Aorta (tissue), 5 donors: ENCODE measurements around the gene LHX2. TPM values are rescaled to one million over a fixed set of nuclear protein-coding genes. Genes with fewer than 3 reads are reported as not detected.

Experiments
- ATAC-seq: fragments of 200-7000 bp; cut with Tn5 transposase; one replicate; pipeline ENCODE4 v1.9.1; 2022; ENCODE audit warnings: moderate library complexity; ENCODE audit not compliant: low FRiP score
- DNase-seq, 2 donors: peaks; one replicate each; pipeline ENCODE4 v3.0.0-alpha.2; 2020
- H3K27ac ChIP-seq, 2 donors: one replicate each; pipeline ENCODE4 v1.5.1; 2013; ENCODE audit warnings: low read length in 2 of 2, mild to moderate bottlenecking in 2 of 2, moderate library complexity in 2 of 2, control low read depth in 1 of 2, inconsistent platforms in 1 of 2, low read depth in 1 of 2
- H3K27me3 ChIP-seq, 2 donors: one replicate each; pipeline ENCODE4 v1.6.1; 2013; ENCODE audit warnings: control low read depth in 1 of 2, low read length in 1 of 2, mild to moderate bottlenecking in 1 of 2, moderate library complexity in 1 of 2; ENCODE audit not compliant: insufficient read depth in 2 of 2, control insufficient read depth in 1 of 2
- H3K36me3 ChIP-seq, 2 donors: one replicate each; pipeline ENCODE4 v1.6.1; 2013; ENCODE audit warnings: control low read depth in 1 of 2, low read length in 1 of 2, mild to moderate bottlenecking in 1 of 2; ENCODE audit not compliant: insufficient read depth in 2 of 2, control insufficient read depth in 1 of 2
- H3K4me1 ChIP-seq, 2 donors: one replicate each; pipeline ENCODE4 v1.6.1; 2013; ENCODE audit warnings: low read length in 2 of 2, control low read depth in 1 of 2, mild to moderate bottlenecking in 1 of 2, moderate library complexity in 1 of 2; ENCODE audit not compliant: insufficient read depth in 2 of 2, control insufficient read depth in 1 of 2
- H3K4me3 ChIP-seq, 2 donors: one replicate each; pipeline ENCODE4 v1.5.1; 2013; ENCODE audit warnings: low read length in 2 of 2, control low read depth in 1 of 2, mild to moderate bottlenecking in 1 of 2
- H3K9me3 ChIP-seq: one replicate; pipeline ENCODE4 v1.6.1; 2013; ENCODE audit warnings: mild to moderate bottlenecking, low read length; ENCODE audit not compliant: control insufficient read depth
- WGBS, 2 donors: extraction: QIAGEN DNeasy Blood & Tissue Kit; methylation state at CpG; one replicate each; pipeline ENCODE4 v1.1.7; 2013; 5-methylcytosine and 5-hydroxymethylcytosine counted together
- intact Hi-C, 2 donors: fragments of 100-400 bp; cut with DNase I; formaldehyde crosslinking; loops; one replicate each; pipeline versions ENCODE4 v1.14.2 to v1.15.0; 2022
- polyA plus RNA-seq, 2 donors: library from polyadenylated mRNA; stranded (reverse); fragments of 200-250 nt; gene quantifications; one replicate each; pipeline ENCODE4 v1.2.3, GENCODE V29; 2013
- total RNA-seq, 2 donors: library from RNA; stranded (reverse); fragmentation: NEBNext Ultra II Directional; extraction: Animal tissue kit (Norgen Biotek cat#: 25700); gene quantifications; one replicate each; pipeline ENCODE4 v1.2.1, GENCODE V29; 2021
- donor health status: healthy with polysubstance abuse.
- donor health status: Bipolar disorder and iron deficiency.
- donor health status: DM: no; HTN: no; CAD: no.
- donor health status: DM: no; HTN: no; CAD: no.
- donor health status: DM: yes; HTN: yes; CAD: no.

Gene LHX2
- total and polyA plus RNA-seq, 4 donors: 0.26 to 0.38 TPM; not detected in 2

GRCh38 chr9:124021385-124021769 is 9.8 kb downstream of the LHX2 start:
- intact Hi-C loops: no loop called here
- no peaks in the 10 kb centered on the region for H3K9me3 ChIP-seq
- no peak for ATAC-seq
- H3K27me3 ChIP-seq: no peaks in the 10 kb centered on the region
- no peaks in the 10 kb centered on the region for H3K4me1 ChIP-seq
- H3K27ac ChIP-seq: no peak overlapping the region
- H3K4me3 ChIP-seq: no peak overlapping the region
- no peaks in the 10 kb centered on the region for H3K36me3 ChIP-seq
- DNase-seq: no peak
- WGBS, 2 donors: 29 to 32% methylated on average over 5 of the region's 5 CpGs

- no peak overlapping the region for H3K4me3 ChIP-seq
- intact Hi-C loops: no loop called here
- no peaks in the 10 kb centered on the region for H3K27me3 ChIP-seq
- H3K9me3 ChIP-seq: no peaks in the 10 kb centered on the region
- no peak overlapping the region for H3K27ac ChIP-seq
- H3K36me3 ChIP-seq: no peaks in the 10 kb centered on the region
- DNase-seq (no peak), ATAC-seq (no peak)
- 4 to 7% methylated on average over 28 to 38 of the region's 38 CpGs for WGBS, 2 donors
- no peaks in the 10 kb centered on the region for H3K4me1 ChIP-seq
Measured at GRCh38 chr9:124022201-124023121, 10.9 kb downstream of the LHX2 start.

GRCh38 chr9:124024107-124024506 is 12.5 kb downstream of the LHX2 start:
- Histone ChIP-seq H3K4me1 (no peaks in the 10 kb centered on the region), H3K27ac (no peak overlapping the region), H3K4me3 (no peak overlapping the region), H3K27me3 (no peaks in the 10 kb centered on the region), H3K9me3 (no peaks in the 10 kb centered on the region), H3K36me3 (no peaks in the 10 kb centered on the region)
- 61 to 81% methylated on average over 2 of the region's 2 CpGs for WGBS, 2 donors
- ATAC-seq (no peak), DNase-seq (no peak)
- intact Hi-C loops: no loop called here

GRCh38 chr9:124029617-124030016 is 18.0 kb downstream of the LHX2 start:
- ATAC-seq (no peak), DNase-seq (no peak)
- Histone ChIP-seq H3K9me3 (no peaks in the 10 kb centered on the region), H3K27me3 (peaks cover 0 to 1% of the 10 kb centered on the region in 2 donors), H3K27ac (no peak overlapping the region), H3K4me3 (no peak overlapping the region), H3K4me1 (no peaks in the 10 kb centered on the region), H3K36me3 (no peaks in the 10 kb centered on the region)
- WGBS, 2 donors: 86 to 89% methylated on average over 12 of the region's 12 CpGs
- intact Hi-C loops: no loop called here

GRCh38 chr9:124030969-124031451 is 19.4 kb downstream of the LHX2 start:
- Histone ChIP-seq H3K4me3 (no peak overlapping the region), H3K9me3 (no peaks in the 10 kb centered on the region), H3K4me1 (no peaks in the 10 kb centered on the region), H3K36me3 (no peaks in the 10 kb centered on the region), H3K27me3 (peaks cover 0 to 1% of the 10 kb centered on the region in 2 donors), H3K27ac (no peak overlapping the region)
- ATAC-seq (no peak), DNase-seq (peak in 1 of 2 donors; percentile 20)
- intact Hi-C loops: no loop called here
- 45 to 70% methylated on average over 16 of the region's 16 CpGs for WGBS, 2 donors

GRCh38 chr9:124032247-124032646 is 20.7 kb downstream of the LHX2 start:
- no peaks in the 10 kb centered on the region for H3K36me3 ChIP-seq
- 7 to 11% methylated on average over 24 of the region's 24 CpGs for WGBS, 2 donors
- H3K27ac ChIP-seq: no peak overlapping the region
- no peaks in the 10 kb centered on the region for H3K4me1 ChIP-seq
- H3K9me3 ChIP-seq: no peaks in the 10 kb centered on the region
- DNase-seq (peak; percentile 40 to 79), ATAC-seq (no peak)
- intact Hi-C loops: no loop called here
- H3K27me3 ChIP-seq: peaks cover 0 to 1% of the 10 kb centered on the region in 2 donors
- H3K4me3 ChIP-seq: no peak overlapping the region

- no peak overlapping the region for H3K27ac ChIP-seq
- H3K4me1 ChIP-seq: no peaks in the 10 kb centered on the region
- no peaks in the 10 kb centered on the region for H3K36me3 ChIP-seq
- H3K4me3 ChIP-seq: no peak overlapping the region
- WGBS, 2 donors: 83 to 89% methylated on average over 5 of the region's 5 CpGs
- intact Hi-C loops: no loop called here
- H3K9me3 ChIP-seq: no peaks in the 10 kb centered on the region
- ATAC-seq (no peak), DNase-seq (peak in 1 of 2 donors; percentile 9)
- peaks cover 0 to 1% of the 10 kb centered on the region in 2 donors for H3K27me3 ChIP-seq
Measured at GRCh38 chr9:124033348-124033747, 21.8 kb downstream of the LHX2 start.

- H3K36me3 ChIP-seq: no peaks in the 10 kb centered on the region
- no peak overlapping the region for H3K27ac ChIP-seq
- intact Hi-C loops: no loop called here
- no peak overlapping the region for H3K4me3 ChIP-seq
- H3K27me3 ChIP-seq: peaks cover 0 to 1% of the 10 kb centered on the region in 2 donors
- DNase-seq: peak; percentile 7 to 39
- no peak for ATAC-seq
- no peaks in the 10 kb centered on the region for H3K9me3 ChIP-seq
- no peaks in the 10 kb centered on the region for H3K4me1 ChIP-seq
- 80 to 81% methylated on average over 3 of the region's 3 CpGs for WGBS, 2 donors
Measured at GRCh38 chr9:124033967-124034366, 22.4 kb downstream of the LHX2 start.
